NOMO-1 treated with DMSO at 0.1 percent for 48 hours (cell line): Measurements from ENCODE around the gene AHRR.
"Not testable (repeated sequence)": the region's sequence is repeated elsewhere in the genome, so short reads cannot be mapped to it uniquely, and the experiment has no call there.

Experiments
- DNase-seq: peaks from one replicate; lab custom pipeline; 2025; ENCODE audit not compliant: unreplicated experiment; lab: John Stamatoyannopoulos, UW

Gene AHRR

DNA sequence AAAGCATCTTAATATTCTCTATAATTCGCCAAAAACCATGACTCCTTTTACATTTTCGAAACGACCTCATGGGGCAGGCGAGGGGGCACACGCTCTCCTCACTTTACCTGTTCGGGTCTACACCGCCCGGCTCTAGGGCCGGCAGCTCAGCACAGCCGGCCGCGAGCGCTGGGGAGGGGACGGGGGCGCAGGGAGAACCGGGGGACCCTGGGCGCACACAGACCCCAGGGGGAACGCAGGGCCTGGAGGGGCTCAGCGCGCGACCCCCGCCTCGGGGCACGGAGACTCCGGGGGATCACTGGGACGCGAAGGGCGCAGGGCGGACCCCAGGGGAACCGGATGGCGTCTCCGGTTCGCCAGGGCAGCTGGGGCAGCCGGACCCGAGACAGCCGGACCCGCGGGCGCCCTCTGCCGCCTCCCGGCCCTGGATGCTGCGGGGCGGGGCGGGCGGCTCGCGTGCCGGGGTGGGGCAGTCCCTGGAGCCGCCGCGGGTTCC lies at the start of gene AHRR:
Gene AHRR (plus strand): TSS at position 485 of the 496 bp plus-strand sequence. CDS start 22,189 bp downstream, outside the sequence.
- DNase-seq, result peak; percentile 78

DNA sequence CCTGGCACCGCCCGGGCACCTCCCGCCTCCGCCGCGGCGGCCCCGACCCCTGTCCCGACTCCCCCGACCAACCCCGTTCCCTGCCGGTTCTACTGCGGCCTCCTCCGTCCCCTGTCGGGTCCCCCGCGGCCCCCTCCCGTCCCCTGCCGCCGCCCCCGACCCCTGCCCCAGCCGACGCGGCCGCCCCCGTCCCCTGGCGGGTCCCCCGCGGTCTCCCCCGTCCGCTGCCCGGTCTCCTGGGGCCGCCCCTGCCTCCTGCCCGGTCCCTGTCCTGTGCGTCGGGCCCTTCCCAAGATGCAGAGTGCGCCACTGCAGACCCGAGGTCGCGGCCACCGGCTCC lies 49.7 kb upstream of the AHRR start:
- not testable (repeated sequence) for DNase-seq

DNA sequence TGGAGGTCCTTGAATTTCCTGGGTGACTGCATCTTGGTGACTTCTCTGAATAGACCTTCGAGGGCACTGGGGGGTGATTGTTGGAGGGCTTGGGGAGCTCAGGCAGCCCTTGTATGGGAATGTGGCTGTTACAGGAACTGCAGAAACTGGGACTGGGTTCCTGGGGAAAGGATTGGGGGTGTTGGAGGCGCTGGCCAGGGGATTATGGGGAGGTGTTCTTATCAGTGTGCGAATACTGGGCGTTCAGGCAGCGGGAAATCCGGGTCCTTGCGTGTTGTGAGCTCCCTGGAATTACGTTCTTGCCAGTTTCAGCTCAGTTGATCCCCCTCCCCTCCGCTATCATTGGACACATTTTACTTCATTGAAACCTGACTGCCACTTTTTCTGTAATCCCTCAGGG lies 48.4 kb upstream of the AHRR start:
- not testable (repeated sequence) for DNase-seq

DNA sequence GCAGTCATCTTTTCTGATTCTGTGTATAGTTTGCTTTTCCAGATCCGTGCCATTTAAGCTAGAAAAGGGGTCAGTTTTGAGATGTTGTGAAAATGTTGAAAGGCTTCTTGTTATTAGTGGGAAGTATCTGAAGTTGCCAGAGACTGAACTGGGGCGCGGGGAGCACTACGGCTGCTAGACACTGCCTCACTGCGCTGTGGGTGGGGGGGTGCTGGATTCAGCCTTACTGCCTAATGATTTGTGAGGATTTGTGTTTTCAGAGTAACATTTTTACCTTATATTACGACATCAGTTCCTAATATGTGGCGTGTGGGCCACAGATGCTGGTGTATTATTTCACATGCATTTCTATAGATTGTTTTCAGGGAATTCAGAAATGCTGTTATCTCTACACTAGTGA lies 48.0 kb upstream of the AHRR start:
- not testable (repeated sequence) for DNase-seq

DNA sequence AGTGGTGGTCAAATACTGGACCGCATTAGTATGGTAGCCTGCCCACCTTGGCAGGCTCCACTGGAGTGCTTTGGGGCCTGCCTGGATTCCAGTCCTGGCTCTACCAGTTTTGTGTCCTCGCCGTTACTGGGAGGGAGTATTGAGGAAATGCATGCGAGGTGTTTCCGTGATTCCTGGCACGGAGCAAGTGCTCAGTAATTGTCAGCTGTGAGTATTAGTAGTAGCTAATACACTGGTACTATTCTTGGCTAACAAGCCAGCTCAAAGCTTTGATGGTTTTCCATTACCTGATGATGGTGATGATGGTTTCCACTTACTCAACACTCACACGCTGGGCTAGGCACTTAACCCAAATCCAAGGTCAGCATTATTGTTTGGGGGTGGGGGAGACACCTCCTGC lies 47.2 kb upstream of the AHRR start:
- DNase-seq, result not testable (repeated sequence)

DNA sequence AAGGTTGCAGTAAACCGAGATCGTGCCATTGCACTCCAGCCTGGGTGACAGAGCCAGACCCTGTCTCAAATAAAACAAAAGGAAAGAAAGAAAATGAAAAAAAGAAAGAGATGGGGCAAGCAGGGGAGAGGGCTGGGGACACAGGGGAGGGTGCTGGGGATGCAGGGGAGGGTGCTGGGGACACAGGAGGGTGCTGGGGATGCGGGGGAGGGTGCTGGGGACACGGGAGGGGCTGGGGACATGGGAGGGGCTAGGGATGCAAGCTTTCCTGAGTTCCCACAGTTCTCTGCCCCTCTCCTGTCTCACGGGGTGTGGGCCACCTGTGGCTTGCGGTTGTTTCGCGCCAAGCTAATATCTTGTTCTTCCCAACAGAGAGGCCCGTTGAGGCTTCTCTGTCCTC lies 42.9 kb upstream of the AHRR start:
- DNase-seq, result no peak

DNA sequence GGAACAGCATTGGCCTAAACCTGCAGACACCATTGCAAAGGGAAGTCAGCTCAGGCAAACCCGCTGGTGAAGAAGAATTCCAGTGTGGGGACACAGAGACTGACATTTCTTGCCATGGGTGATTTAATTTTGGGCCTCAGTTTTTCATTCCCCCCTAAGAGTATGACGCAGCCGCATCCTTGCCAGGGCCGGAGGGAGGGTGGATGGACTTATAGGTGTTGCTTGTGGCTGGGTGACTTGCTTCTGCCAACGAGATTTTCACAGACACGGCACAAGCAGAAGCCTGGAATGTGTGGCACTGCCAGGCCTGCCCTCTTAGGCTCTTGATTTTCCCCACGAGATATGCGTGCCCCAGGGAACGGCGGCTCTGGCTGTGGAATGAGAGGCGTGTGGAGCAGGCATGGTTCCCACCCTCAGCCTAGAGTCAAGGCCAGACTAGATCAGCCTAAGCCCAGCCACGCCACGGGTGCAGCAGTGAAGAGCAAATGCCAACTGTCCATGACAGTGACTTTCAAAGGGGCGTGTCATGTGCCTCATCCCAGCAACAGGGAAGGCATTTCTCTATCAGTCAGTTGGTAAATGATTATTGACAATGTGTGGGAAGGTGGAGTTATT lies 42.4 kb upstream of the AHRR start:
- not testable (repeated sequence) for DNase-seq

DNA sequence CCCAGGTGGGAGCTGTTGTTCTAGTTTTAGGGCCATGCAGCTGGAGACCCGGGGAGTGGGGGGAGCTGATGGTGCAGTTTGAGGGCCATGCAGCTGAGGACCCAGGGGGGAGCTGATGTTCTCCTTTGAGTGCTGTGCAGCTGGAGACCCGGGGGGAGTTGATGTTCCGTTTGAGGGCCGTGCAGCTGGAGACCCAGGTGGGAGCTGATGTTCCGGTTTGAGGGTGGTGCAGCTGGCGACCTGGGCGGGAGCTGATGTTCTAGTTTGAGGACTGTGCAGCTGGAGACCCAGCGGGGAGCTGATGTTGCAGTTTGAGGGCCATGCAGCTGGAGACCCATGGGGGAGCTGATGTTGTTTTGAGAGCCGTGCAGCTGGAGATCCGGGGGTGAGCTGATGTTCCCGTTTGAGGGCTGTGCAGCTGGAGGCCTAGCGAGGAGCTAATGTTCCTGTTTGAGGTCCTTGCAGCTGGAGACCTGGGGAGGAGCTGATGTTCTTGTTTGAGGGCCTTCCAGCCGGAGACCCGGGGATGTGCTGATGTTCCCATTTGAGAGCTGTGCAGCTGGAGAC lies 35.4 kb upstream of the AHRR start:
- DNase-seq, result no peak

DNA sequence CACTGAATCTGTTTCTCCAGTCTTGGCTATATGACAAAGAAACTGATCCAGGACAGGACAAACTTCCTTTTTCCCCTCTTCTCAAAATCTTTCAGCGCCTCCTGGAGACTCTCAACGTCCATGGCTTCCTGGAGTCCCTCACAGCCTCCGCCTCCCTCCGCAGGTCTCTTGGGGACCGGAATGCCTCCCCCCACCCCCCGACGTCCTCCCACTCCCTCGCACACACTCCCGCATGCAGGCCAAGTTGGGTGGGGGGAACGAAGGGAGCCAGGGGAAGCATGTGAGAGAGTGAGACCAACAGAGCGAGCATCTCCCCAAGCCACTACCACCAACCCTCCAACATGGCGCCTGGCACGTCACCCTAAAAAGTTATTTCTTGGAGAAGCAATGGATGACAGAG lies 31.3 kb upstream of the AHRR start:
- not testable (repeated sequence) for DNase-seq

DNA sequence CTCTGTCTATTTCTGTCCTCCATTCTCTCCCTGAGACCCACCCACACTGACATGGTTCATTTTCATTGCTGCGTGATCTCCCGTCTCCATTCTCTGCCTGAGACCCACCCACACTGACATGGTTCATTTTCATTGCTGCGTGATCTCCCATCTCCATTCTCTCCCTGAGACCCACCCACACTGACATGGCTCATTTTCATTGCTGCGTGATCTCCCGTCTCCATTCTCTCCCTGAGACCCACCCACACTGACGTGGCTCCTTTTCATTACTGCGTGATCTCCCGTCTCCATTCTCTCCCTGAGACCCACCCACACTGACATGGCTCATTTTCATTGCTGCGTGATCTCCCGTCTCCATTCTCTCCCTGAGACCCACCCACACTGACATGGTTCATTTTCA lies 30.2 kb upstream of the AHRR start:
- not testable (repeated sequence) for DNase-seq

DNA sequence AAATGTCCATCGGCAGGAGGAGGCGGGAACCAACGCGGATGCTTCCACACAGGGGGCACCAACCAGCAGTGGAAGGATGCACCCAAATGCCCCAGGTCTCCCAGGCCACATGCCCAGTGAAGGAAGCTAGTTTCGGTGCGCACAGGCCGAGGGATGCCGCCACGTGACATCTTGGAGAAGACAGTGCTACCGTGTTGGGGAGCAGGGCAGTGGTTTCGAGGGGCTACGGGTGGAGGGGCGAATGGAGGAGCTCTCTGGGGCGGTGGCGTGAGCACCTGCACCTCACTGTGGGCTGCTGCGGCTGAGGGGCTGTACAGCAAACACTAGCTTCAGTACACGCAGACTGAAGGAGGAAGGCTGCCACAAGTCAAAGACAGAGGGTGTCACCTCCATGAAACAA lies 26.7 kb upstream of the AHRR start:
- not testable (repeated sequence) for DNase-seq

DNA sequence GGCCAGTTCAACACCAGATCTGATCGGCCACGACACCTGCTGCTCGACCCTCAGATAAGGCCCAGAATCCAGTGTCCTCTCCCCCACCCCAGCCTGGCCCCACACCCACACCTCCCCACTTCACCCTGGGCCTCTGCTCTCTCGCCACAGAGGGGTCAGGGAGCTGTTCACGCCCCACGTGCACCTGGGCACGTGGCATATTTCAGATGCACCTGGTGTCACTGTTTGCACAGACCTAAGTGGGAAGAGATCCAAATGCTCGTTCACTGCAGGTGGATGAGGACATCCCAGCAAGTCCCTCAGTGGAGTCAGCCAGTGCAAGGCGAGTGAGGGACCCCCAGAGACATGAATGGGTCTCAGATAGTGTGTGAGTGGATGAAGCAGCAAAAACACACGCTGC lies 25.3 kb upstream of the AHRR start:
- DNase-seq, result not testable (repeated sequence)

DNA sequence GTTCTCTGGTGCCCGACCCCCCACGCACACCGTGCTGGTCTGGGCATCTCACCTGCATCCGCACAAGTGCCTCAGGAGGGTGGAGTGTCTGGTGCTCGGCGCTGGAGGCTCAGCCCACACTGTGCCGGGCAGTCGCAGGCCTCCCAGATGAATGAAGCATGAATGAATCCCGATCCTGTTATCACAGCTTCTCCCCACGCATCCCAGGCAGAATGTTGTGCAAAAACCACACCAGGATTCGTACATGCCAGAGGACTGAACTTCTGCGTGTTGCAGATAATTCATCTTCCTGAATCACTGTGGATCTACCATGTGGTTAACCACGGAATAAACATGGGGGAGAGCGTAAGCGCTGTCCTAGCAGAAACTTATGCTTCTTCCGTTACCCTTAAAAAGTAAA lies 24.6 kb upstream of the AHRR start:
- DNase-seq, result peak; percentile 28

DNA sequence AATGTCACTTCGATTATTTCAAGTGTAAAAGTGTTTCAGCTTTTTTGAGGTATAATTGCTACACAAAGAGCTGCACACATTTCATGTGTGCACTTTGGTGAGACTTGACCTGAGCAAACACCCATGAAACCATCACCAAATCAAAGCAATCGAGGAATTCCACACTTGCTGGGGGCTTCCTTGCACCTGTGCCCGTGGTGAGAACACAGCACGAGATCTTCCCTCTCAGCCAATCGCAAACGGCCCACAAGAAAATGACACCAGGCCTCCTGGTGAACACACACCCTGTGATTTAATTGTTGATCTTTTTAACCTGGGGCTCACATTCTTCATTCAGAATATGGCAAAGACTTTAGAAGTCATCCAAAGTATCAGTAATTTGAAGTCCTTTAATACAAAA lies 24.1 kb upstream of the AHRR start:
- not testable (repeated sequence) for DNase-seq

DNA sequence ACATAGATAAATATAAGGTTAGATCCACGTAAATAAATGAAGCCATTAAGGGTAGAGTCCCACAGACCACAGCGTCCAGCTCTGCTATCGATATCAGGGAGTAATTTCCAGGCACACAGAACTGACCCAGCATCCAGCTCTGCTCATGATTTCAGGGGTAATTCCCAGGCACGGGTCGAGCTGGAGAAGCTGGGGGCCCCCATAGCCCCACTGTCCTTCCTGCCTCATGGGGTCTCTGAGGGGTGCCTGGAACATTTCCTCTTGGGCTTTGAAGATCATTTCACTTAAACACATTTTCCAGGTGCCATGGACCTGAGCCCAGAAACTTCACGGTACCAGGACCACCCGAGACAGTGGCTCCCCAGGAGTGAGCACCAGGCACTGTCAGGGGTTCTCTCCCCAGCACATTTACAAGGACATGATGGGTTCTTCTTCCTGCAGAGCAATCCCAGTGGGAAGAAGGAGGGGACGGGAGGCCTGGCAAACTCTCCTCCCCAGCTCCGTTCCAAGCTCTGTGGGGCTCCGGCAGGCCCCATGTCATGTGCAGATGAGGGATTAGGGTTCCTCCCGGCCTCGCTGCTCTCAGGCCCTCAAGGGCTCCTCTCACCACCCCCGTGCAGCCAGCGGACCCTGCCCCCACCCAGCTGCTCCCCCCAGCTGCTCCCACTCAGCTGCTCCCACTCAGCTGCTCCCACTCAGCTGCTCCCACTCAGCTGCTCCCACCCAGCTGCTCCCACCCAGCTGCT lies 23.4 kb upstream of the AHRR start:
- not testable (repeated sequence) for DNase-seq

DNA sequence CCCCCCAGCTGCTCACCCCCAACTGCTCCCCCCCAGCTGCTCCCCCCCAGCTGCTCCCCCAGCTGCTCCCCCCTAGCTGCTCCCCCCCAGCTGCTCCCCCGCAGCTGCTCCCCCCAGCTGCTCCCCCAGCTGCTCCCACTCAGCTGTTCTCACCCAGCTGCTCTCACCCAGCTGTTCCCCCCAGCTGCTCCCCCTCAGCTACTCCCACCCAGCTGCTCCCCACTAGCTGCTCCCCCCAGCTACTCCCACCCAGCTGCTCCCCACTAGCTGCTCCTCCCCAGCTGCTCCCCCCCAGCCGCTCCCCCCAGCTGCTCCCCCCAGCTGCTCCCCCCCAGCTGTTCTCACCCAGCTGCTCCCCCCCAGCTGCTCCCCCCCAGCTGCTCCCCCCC lies 22.8 kb upstream of the AHRR start:
- no peak for DNase-seq

DNA sequence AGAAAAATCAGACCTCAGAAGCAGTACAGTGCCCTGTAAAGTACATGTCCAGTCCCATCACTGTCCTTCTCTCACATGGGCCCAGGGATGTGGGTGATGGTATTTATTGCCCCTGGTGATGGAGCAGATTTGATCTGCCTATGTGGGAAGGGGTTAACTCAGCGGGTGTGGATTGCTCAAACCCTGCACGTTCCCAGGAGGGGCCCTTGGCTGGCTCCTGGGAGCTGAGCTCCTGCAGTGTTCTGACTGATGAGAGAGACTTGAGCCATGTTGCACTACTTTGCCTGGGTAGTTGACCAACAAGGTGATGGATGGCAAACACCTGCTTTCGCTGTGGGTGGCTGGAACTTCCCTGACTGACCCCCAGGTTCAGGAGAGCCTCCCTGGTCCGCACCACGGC lies 21.6 kb upstream of the AHRR start:
- DNase-seq, result not testable (repeated sequence)

DNA sequence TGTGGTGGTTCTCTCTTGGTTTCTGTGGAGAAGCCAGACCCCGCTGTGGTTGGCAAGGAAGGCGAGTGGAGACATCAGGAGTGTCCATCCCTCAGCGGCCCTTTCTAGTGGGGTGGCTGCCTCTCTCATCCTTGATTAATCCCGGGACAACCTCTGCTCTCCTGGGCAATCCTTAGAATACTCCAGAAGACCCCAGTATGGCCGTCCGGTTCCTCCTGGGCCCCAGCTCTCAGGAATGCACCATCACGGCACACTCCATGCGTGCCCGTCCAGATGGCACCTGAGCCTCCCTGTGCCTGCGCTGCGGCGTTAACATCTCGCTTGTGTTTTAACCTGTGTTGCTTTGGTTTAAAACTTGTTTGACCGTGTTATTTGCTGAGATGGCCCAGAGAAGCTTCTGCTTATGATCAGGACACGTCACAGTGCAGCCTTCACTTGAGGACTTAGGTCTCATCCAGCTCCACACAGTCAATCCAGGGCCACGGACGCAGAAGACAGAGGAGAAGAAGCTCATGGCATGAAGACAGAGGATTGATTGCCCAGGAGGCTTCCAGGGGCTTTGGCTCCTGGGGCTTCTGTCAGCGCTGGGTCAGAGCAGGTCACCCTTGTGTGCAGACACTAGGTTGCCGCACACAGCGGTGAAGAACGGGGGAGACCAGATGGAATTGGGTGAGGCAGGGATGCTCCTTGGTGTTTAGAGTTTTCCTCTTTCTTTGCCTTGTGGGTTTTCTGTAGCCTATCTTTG lies 20.7 kb upstream of the AHRR start:
- DNase-seq, result not testable (repeated sequence)

DNA sequence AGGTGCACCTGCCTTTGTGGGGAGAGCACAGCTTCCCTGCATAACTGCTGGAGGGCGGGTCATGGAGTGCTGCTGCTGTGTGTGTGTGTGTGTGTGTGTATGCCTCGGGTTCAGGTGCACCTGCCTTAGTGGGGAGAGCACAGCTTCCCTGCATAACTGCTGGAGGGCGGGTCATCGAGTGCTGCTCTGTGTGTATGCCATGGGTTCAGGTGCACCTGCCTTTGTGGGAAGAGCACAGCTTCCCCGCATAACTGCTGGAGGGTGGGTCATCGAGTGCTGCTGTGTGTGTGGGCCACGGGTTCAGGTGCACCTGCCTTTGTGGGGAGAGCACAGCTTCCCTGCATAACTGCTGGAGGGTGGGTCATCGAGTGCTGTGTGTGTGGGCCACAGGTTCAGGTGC lies 19.1 kb upstream of the AHRR start:
- DNase-seq, result not testable (repeated sequence)

DNA sequence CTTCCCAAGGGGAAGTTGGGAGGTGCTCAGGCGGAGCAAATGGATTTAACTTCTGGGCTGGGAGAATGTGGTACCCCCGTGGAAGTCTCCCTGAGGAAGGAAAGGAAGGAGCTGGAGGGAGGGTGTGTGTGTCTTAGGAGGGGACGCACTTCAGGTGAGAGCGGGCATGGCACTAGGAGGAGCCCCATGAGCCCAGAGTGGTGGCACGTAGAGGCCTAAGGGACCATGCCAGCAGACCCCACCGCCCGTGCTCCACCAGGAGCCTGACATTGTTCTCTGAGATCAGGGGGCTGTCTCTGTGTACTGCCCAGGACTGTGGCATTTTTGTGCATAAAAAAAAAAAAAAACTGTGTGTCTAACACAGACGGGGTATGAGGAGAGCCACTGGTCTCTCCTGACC lies 18.5 kb upstream of the AHRR start:
- no peak for DNase-seq

DNA sequence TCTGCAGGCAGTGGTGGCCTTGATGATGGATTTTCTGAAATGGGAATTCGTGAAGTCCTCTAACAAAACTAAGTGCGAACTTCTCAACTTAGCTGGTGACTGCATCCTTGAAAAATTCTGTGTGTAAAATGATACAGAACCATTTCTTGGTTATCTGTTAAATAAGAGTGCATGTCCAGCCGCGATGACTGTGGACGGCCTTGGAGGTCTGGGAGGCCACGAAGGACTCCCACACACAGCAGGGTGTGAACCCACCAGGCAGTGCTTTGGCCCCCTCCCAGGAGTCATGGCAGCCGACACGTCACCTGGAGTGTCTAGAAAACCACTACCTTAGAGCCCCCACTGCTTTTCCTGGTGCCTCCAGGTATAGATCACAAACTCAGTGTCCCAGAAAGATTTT lies 17.8 kb upstream of the AHRR start:
- not testable (repeated sequence) for DNase-seq

DNA sequence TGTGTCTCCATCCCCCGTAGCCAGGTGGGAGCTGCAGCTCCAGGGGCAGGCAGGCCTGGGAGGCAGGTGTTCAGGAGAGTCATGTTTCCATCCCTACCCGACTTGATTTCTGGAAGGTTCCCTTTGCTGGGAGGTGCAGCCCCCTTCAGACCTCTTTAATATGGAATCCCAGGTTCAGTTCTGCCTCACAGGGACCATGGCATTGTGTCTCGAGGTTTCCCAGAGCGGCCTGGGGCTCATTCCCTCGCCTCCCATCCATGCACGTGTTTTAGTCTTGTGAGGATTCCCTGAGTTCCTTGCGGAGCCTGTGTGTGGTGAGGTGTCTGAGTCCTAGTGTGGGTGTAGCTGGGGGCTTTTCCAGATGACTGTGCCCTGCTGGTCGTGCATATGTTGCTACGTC lies 16.5 kb upstream of the AHRR start:
- no peak for DNase-seq
